ENCODE results near the gene FAM234B.
"Not testable (repeated sequence)": the region's sequence is repeated elsewhere in the genome, so short reads cannot be mapped to it uniquely, and the experiment has no call there.

The FAM234B gene

DNA sequence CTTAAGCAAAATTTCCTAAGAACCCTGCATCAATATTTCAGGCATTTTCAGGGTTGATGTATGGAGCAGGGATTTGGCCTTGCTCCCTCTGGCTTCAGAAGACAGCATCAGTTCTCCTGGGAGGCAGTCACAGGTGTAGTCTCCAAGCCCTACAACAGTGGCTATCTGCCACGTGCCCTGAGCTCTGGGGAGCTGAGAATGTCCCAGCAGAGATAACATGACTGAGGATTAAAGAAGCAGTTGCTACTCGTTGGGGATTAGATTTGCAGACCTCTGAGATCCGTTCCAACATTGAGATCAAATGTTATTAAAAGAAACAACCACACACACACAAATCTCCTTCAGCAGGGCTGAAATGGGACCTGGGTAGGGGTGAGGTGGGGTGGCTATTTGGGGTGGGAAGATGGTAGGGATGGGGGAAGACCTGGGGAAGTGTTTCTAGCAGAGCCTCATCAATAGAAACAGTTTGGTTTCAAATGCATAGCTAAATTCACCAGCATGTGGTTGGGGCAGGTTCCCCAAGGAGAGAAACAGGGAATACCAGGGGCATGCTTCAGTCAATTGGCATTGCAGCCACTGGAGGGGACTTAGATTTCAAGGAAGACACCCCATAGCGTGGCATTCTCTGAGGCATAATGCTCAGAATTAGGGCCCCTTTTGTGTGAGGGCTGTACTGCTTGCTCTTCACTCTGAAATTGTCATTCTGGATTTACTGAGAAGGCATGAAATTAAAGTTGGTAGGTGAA, 15.2 kb upstream of the FAM234B start:
- H3K4me3 ChIP-seq (ENCODE audit: low read depth, low read length) = no peak overlapping the region
- no peak for DNase-seq (ENCODE audit: low read depth)
- TF ChIP-seq CTCF (IDR thresholded peaks at IDR 0.05; ENCODE audit: insufficient read depth, low read depth, low read length, missing control alignments) = no peak

DNA sequence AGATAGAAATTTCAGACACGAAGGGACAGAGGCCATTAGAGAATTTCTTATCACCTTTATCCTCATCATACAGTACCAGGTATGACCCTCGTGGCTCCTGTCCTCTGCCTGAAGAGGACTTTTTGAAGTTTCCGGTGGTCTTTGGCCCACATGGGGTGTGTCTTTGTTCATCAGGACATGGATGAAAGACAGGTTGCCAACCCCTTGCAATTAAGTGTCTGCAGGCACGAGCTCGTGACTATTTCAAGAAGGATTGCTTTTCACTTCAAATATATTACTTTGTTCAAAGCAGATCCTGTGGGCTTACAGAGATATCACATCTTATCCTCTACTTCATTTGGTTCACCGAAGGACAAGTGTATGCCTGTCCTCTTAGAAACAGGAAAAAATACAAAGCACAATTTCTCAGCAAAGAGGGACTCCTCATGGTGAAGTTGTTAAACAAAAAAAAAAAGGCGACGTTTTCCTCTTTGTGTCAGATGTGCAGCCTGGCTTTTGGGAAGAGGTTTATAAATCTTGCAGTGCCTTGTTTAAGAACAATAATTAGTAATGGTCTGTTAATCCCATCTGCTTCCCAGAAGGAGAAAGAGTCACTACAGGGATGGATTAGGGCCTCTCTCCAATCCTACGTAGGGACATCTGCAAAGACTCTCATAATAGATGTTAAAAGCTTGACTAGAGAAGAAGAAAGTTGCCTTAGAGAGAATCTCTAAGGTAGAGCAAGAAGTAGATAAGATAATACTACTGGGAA, 13.5 kb upstream of the FAM234B start:
- H3K4me3 ChIP-seq (ENCODE audit: low read depth, low read length) = no peak overlapping the region
- TF ChIP-seq CTCF (IDR thresholded peaks at IDR 0.05; ENCODE audit: insufficient read depth, low read depth, low read length, missing control alignments) = no peak
- DNase-seq (ENCODE audit: low read depth) = no peak

DNA sequence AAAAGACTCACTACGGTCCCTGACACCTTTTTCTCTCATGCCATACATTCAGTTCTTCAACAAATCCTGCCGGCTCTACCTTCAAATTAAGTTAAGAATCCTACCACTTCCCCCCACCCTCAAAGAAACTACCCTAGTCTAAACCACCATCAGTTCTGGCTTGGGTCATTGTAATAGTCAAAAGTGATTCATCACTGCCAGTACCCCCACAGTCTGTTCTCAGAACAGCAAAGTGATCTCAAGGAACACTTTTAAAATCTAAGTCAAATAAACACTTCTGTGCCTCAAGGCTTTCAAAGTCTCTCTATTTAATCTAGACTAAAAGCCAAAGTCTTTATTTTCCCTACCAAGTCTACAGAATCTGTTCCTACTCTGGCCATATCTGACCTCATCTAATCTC, 12.0 kb upstream of the FAM234B start:
- TF ChIP-seq CTCF (IDR thresholded peaks at IDR 0.05; ENCODE audit: insufficient read depth, low read depth, low read length, missing control alignments) = no peak
- H3K4me3 ChIP-seq (ENCODE audit: low read depth, low read length) = no peak overlapping the region
- DNase-seq (ENCODE audit: low read depth) = no peak

DNA sequence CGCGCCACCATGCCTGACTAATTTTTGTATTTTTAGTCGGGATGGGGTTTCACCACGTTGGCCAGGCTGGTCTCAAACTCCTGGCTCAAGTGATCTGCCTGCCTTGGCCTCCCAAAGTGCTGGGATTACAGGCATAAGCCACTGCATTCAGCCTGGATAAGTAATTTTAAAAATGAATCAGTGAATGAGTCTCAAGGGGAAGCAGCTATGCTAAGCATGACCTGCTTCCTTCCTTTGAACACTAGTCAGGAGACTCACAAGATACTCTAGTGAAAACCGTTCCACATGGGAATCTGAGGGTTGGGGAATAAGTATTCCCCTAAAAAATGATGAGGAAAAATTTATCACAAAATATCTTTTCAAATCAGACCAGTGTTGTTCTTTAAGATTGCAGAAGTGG, 10.7 kb upstream of the FAM234B start:
- no peak for DNase-seq (ENCODE audit: low read depth)
- no peak overlapping the region for H3K4me3 ChIP-seq (ENCODE audit: low read depth, low read length)
- no peak for TF ChIP-seq CTCF (IDR thresholded peaks at IDR 0.05; ENCODE audit: insufficient read depth, low read depth, low read length, missing control alignments)

- H3K4me3 ChIP-seq (ENCODE audit: low read depth, low read length); DNase-seq (ENCODE audit: low read depth): not testable (repeated sequence)
Measured at GRCh38 chr12:13035335-13035734, 8.8 kb upstream of the FAM234B start.

GRCh38 chr12:13036881-13037280, 7.3 kb upstream of the FAM234B start:
- no peak overlapping the region for H3K4me3 ChIP-seq (ENCODE audit: low read depth, low read length)
- DNase-seq (ENCODE audit: low read depth) = no peak
- TF ChIP-seq CTCF (IDR thresholded peaks at IDR 0.05; ENCODE audit: insufficient read depth, low read depth, low read length, missing control alignments) = no peak

DNA sequence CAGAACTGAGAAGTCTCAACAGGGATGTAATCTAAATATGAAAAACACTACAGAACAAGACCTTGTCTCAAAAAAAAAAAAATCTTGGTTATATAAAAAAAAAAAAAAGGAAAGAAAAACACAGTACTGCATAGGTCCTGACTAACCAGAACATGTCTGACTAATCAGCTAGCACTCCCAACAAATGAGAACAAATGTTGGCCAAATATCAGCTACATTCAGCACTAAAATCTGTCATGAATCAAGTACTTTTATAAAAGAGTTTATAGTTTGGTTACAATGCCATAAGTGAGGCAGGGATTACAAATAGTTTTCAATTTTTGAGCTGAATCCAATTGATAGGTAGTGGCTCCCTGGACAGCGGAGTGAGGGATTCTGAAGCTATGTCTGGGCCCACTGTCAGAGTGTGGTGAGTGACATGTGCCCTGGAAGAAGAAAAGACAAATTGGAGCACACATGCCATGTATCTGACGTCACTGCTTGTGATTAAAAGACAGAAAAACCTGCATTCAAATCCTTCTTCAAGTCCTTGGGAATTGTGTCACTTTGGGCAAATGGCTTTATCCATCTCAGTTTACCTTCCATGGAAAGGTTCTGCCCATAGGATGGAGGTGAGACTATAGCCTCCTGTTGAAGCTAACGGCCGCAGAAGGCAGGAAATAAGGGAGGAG, 5.6 kb upstream of the FAM234B start:
- TF ChIP-seq CTCF (IDR thresholded peaks at IDR 0.05; ENCODE audit: insufficient read depth, low read depth, low read length, missing control alignments) = no peak
- DNase-seq (ENCODE audit: low read depth) = no peak
- no peak overlapping the region for H3K4me3 ChIP-seq (ENCODE audit: low read depth, low read length)

Measured in GM12865 (cell line).